NCI-H2171 treated with DMSO at 0.1 percent for 48 hours (cell line): ENCODE measurements around the gene KCNJ10.

Experiments
- DNase-seq: peaks from one replicate; lab custom pipeline; 2025; lab: John Stamatoyannopoulos, UW

KCNJ10 gene

DNA sequence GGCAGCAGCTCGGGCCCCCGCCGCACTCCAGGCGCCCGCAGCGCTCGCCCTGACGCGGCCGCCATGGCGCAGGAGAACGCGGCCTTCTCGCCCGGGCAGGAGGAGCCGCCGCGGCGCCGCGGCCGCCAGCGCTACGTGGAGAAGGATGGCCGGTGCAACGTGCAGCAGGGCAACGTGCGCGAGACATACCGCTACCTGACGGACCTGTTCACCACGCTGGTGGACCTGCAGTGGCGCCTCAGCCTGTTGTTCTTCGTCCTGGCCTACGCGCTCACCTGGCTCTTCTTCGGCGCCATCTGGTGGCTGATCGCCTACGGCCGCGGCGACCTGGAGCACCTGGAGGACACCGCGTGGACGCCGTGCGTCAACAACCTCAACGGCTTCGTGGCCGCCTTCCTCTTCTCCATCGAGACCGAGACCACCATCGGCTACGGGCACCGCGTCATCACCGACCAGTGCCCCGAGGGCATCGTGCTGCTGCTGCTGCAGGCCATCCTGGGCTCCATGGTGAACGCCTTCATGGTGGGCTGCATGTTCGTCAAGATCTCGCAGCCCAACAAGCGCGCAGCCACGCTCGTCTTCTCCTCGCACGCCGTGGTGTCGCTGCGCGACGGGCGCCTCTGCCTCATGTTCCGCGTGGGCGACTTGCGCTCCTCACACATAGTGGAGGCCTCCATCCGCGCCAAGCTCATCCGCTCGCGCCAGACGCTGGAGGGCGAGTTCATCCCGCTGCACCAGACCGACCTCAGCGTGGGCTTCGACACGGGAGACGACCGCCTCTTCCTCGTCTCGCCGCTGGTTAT is 14.2 kb upstream of the KCNJ10 start:
- peak; percentile 77 for DNase-seq

DNA sequence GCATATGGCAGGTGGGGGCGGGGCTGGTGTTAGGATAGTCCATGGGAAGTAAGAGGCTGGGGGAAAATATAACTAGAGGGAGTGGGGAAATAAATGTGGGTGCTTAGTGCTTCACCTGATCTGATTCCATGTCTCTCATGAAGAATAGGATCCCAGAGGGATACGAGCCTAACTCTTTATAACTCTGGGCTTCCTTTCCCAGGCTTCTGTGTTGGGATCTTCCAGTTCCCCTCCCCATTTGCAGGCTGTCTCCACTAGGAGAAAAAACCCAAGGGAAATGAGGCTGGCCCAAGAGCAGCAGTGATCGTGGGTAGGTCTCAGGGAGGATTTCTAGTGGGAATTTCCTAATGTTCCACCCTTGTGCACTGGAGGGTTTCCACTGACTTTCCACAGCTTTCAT is 13.0 kb upstream of the KCNJ10 start:
- no peak for DNase-seq

DNA sequence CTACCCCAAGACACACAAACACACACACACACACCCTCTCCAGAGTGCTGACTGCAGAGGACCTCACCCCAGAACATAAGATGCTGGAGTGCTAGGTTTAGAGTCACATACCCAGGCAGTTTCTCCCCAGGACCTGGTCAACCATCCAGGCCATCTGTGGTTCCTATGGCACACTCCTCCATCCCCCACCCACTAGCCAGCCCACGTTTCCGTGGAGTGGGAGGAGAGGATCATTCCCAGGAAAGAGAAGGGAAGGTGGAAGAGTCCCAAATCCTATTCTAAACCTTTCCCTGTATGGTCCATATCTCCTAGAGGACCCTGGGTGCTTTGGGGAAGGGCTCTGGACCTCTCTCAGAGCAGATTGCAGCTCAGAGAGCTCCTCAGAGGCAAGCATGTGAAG is 12.5 kb upstream of the KCNJ10 start:
- no peak for DNase-seq

DNA sequence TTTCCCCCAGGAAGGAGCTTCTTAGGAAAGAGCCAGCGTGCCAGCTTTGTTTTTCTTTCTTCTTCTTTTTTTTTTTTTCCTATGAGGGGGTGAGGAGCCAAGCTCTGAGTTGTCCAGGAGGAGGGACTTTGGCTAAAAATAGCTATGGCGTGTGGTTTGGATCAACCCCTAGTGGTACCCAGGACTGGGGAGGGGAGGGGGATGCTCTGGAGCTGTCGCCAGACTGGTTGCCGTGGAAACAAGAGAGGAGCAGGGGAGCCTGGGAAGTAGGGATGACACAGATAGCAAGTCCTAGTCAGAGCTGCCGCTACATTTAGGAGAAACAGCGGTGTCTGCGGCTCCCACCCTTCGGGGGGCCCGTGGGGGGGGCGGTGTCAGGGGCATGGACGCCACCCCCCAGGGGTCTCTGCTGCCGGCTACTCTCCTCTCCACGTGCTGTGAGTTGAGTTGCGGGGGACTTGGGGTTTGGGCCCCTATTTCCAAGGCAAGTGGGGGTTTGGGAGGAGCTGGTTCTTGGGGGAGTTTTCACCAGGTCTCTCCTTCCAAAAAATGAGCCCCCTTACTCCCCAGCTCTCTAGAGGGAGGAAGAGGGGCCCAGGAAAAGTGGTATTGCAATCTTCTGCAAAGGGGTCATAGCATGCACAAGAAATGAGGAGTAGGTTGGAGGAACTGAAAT is 11.4 kb upstream of the KCNJ10 start, which contains the start of gene KCNJ9:
Gene KCNJ9 (plus strand): TSS at position 278 of the 676 bp plus-strand sequence. CDS start 2,493 bp downstream, outside the sequence.
- peak; percentile 68 for DNase-seq

DNA sequence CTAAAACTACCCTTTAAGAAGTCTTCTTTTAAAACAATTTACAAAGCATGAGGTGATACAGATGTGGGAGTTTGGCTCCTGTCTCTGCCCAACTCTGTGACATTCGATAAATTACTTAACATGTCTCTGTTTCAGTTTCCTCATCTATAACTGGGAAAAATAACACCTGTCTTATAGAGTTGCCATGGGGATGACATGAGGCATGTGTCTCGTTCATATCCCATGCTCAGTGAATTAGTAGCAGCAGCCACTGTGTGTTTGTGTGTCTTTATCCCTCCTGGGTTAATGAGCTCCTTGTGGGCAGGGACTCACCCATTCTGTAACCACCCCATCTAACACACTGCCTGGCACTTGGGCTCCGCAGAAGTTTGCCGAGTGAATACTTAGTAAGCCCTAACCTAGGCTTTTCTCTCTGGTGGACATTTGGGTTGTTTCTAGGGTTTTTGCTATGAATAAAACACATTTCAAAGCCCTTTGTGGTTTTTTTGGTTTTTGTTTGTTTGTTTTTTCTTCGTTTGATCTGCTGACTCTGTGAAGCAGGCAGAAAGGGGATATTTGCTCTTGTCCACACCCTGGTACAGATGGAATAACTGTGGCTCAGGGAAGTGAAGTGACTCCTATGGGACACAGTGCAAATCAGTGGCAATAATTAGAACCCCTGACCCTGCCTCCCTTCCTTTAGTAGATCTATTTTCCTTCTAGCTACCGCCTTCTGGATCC is 10.6 kb upstream of the KCNJ10 start:
- DNase-seq, result peak; percentile 38

DNA sequence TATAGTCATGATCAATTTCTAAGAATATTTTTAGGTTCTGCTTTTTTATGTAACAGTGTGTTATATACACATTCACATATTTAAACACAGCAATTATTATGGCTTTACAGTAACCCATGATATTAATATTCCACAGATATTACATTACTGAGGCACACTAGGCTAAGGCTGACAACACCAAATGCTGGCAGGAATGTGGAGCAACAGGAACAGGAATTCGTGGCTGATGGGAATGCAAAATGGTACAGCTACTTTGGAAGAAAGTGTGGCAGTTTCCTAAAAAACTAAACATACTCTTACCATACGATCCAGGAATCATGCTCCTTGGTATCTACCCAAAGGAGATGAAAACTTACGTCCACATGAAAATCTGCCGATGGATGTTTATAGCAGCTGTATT is 9.5 kb upstream of the KCNJ10 start:
- no peak for DNase-seq

DNA sequence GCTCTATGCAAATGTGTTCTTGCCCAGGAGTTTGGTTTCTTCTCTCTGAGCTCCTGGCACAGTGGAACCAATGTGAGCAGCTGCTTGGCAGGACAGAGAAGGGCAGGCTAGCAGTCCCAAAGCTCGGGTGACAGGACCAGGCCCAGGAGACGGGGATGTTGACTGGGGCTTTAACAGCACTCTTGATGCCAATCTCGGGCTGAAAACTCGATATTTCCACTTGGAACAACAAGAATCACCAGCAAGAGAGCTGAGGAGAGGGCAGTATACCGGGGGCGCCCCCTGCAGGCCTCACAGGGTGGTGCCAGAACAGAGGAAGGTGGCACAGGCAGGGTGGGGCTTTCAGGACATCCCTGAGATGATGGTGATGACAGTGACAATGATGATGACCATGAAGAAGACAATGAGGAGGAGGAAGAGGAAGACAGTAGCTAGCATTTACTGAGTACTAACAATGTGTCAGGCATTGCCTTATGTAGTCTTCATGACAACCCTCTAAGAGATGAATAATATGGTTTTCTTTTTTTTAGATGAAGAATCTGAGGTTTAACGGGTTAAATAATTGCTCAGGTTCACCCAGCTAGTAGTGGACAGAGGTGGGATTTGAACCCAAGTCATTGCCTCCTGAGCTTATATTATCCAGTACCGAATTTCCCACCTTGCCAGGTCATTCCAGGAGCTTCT is 8.7 kb upstream of the KCNJ10 start:
- no peak for DNase-seq

DNA sequence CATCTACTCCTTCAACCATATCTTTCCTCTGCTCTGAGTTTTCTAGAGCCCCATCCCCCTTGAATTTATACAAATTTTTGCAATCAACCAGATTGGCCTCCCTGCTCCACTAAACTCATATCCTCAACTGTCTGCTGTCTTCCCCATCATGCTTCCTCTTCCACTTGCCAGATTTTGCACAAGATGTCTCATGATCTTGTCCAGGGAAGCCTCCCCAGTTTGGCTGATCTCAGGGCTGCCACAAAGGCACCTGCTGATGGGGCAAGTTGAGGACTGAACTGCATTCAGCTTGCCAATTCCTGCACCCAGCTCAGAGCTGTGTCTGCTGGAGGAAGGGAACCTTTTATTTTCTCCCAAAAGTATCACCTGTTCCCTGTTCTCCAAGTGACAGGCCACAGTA is 7.5 kb upstream of the KCNJ10 start:
- DNase-seq, result no peak

DNA sequence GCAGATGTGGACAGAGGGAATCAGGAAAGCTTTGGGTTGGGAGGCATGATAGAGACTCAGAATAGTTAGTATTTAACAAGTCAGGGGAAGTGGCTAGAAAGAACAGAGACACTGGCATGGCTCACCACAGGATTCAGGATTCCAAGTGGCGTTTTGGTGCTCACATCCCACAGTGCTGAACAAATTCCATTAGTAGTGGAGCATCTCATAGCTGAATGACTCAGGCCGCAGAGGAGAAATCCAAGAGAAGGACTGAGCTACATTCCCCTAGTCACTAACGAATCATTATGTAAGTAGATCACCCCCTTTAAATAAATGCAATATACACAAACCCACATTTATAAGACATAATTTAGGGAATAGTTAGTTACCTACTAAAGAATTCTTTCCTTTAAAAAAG is 6.3 kb upstream of the KCNJ10 start:
- no peak for DNase-seq

DNA sequence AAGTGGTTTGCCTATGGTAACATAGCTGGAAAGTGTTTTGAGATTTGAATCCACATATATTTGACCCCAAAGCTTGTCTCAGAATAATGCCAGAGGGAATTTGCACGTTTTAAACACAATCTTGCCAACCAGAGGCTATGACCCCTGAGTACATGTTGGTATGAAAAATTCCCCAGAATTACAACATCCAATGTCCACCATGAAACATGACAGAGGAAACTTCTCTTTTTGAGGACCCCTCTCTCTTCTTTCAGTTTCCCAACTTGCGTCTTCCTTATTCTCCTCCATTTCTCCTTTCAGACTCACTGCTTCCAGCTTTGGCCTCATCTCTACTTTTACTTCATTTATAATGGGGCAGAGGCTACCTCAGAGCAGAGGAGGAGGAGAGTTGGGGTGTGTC is 5.9 kb upstream of the KCNJ10 start:
- no peak for DNase-seq

DNA sequence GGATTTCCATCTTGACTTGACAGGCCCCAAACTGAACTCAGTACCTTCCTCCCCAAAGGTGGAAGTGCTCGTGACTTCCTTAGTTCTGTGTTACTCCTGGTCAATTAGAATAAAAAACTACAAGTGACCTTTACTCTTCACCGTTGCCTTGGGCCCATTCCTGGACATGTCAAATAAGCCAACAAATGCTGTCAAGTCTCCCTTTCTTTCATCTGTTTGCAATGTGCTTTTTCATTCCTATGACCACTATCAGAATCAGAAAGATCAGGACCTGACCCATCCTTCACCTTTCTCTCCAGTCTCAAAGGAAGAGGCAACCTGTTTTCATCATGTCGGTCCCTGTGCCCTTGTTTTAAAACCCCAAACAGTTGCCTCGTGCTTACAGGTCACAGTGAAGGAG is 4.9 kb upstream of the KCNJ10 start:
- DNase-seq, result no peak

DNA sequence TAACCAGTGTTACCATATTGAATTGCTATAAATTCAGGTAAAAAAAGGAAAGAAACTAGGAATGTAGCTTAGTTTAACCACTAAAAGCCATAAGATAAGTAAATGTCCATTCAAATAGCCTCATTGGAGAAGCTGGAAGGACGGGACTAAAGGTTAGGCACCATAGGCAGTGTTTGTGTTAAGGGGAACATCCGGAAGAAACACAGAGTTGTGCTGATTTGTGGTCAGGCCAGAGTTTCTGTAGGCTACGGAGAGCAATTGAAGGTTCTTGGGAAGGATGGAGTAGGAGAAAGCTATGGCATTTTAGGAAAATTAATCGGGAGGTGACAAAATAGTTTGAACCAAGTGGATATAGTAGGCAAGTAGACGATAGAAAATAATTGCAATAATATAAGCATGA is 1.3 kb upstream of the KCNJ10 start:
- DNase-seq, result no peak

DNA sequence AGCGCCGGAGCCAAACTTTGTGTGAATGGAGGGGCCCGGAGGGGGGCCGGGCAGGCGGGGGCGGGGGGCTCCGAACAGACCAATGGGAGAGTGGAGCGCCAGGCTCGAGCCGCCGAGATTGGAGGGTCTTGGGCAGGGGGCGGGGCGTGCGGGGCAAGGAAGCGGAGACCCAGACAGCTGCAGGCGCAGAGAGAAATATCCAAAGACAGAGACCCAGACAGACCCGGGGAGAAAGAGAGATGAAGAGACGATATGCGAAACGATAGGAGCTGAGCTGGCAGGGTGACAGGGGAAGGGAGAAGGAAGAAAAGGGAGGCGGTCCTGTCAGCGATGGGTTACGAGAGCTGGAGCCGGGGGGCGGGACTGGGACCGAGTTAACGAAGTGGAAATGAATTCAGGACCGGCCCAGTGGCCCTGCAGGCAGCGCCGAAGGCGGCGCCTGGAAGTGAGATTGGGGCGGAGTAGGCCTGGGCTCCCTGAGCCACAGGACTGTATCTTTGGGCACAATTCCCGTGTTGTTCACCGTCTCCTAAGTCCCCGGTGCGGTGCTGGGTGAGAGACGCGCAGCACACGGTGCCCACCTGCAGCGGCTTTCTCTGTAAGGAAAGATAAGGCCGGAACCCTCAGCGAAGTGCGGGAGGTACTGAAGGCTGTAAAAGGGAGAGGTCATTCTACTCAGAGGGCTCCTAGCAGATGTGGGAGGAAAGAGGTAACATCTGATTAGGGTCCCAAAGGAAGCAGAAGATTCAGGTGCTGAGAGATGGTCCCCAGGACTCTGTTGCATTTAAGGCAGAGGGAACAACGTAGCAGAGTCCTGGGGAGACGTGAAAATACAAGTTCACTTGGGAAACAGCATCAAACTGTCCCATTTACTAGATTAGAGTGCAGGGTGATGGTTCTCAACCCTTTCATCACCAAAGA is 543 bp upstream of the KCNJ10 start:
- DNase-seq, result peak; percentile 77

DNA sequence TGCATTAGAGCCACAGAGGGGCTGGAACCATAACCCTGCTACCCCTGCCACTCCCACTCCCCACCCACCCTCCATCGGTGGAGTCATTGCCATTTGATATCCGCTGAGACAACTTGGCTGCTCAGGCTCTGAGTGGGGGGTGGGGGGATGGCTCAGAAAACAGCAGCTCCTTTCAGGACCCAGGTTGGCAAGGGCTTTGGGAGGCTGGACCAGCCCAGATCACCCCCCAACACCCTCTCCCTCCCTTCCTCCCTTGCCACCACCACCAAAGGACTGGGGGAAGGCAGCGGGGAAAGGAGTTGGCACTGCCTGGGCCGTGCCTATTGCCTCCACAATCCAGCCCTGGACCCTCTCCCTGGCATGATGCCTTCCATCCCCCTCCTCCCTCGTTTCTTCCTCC is 1.7 kb downstream of the KCNJ10 start:
- no peak for DNase-seq

DNA sequence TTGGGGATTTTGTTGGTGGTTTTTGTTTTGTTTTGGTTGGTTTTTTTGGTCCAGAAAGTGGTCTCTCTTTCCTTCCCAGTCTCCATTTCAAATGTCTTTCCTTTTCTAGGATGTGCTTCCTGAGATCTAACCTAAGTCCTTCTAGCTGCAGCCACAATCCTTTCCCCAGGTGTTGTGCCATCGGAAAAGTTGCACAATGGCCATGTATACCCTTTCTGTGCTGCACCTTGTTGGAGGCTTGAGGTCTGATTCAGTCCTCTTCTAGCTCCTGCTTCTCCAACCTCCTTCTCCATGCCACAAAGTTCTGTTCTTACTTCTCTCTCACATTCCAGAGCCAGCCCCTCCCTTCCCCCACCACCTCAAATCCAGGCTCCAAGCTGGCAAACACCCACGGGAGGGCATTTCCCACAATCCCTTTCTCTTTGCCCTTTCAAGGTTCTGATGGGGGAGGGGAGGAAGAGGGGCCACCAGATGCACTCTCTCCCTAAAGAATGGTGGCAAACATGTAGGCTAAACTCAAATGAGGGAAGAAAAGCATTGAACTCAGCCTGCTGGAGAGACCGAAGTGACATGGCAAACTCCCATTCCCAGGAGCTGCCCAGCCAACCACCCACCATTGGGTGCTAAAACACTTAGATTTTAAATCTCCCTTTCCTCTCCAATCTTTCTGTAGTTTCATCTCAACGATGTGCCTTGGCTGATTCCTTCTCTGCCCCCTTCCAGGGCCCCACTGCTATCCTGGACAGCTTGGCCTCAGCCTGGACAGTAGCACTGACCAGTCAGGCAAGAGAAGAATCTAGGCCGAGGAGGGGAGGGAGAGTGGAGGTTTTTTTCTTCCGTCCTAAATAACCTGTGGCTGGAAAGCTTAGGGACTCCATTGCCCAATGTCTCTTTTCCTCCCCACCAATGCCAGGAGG is 2.9 kb downstream of the KCNJ10 start:
- DNase-seq, result no peak

DNA sequence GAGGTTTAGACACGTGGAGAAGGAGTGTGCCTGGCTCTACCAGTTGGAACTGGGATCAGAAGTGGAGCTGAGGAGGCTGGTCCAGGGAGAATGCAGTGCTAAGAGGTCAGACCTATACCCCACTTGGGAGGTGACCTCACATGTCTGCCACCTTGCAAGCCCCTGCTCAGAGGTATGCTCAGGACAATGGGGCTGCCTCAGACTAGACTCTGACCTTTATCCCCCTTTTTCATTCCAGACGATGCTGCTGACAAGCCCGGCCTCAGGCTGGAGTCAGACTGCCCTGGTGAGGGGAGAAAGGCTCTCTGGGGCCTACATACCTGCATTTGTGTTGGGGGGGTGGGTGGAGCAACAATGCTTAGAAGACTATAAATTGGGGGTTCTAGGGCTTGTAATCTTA is 5.2 kb downstream of the KCNJ10 start:
- no peak for DNase-seq

DNA sequence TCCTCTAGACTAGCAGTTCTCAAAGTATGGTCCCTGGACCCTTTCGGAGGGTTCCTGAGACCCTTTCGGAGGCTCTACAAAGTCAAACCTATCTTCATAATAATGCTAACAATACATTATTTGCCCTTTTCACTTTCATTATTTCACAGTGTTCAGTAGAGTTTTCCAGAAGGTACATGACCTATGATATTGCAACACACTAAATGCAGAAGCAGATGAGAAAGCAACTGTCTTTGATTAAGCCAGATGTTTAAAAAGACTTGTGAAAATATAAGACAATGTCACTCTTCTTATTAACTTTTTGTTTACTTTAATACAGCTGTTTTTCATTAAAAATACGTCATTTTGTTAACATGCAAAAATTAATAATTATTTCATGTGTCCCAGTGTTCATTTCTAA is 5.8 kb downstream of the KCNJ10 start:
- DNase-seq, result no peak

DNA sequence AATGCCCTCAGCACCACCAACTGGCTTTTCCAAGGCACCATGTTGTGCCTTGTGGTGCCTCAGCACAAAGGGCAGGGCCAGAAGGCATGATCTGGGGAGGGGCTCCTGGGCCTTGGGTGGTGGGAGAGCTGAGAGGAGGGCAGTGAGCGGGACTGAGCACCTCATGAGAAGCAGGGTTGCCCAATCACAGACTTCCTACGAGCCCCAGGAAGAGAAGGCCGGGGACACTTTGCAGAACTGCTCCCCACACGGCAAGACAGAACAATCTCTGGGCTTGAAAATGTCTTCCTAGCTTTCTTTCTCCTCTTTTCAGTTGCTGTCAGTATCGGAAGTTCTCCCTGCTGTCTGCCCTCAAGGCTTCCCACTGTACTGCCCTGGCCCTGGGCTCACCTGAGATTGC is 6.8 kb downstream of the KCNJ10 start:
- no peak for DNase-seq

DNA sequence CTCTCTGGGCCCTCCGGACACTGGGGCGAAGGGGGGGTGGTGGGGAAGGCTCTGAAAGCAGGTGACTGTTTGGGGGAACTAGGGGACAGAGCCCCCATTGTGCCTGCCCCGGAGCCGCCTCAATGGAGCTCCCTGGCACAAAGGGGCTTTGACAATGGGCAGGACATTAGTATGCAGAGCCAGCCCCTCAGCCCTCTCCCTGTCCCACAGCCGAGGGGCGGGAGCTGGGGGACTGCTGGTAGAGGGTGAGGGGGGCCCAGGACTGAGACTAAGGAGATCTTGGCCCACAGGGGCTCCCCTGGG is 7.8 kb downstream of the KCNJ10 start:
- DNase-seq, result no peak
